ENCODE measurements around the gene CEP170B.

Gene CEP170B

GRCh38 chr14:104871145-104871655 is 6.1 kb downstream of the CEP170B start:
- no peaks in the 10 kb centered on the region for H3K9me3 ChIP-seq (ENCODE audit: control insufficient read depth in 1 of 2, low read length in 2 of 2)
- no peaks in the 10 kb centered on the region for H3K27me3 ChIP-seq (ENCODE audit: low read depth, low read length)
- H3K36me3 ChIP-seq (ENCODE audit: control insufficient read depth in 1 of 2, insufficient read depth in 2 of 2, low read length in 2 of 2): peaks cover 0 to 7% of the 10 kb centered on the region in 2 donors
- peaks cover 0 to 11% of the 10 kb centered on the region in 2 donors for H3K4me1 ChIP-seq (ENCODE audit: control insufficient read depth in 1 of 2, insufficient read depth in 2 of 2, low read length in 2 of 2)
- no peak overlapping the region for H3K27ac ChIP-seq (ENCODE audit: low read length)
- H3K4me3 ChIP-seq (ENCODE audit: low read depth in 1 of 2, low read length in 2 of 2): no peak overlapping the region

- Histone ChIP-seq H3K4me1 (ENCODE audit: control insufficient read depth in 1 of 2, insufficient read depth in 2 of 2, low read length in 2 of 2) (peaks cover 0 to 5% of the 10 kb centered on the region in 2 donors), H3K27me3 (ENCODE audit: low read depth, low read length) (no peaks in the 10 kb centered on the region), H3K27ac (ENCODE audit: low read length) (no peak overlapping the region), H3K9me3 (ENCODE audit: control insufficient read depth in 1 of 2, low read length in 2 of 2) (no peaks in the 10 kb centered on the region), H3K36me3 (ENCODE audit: control insufficient read depth in 1 of 2, insufficient read depth in 2 of 2, low read length in 2 of 2) (peaks cover 0 to 7% of the 10 kb centered on the region in 2 donors), H3K4me3 (ENCODE audit: low read depth in 1 of 2, low read length in 2 of 2) (no peak overlapping the region)
These were observed 6.8 kb downstream of the CEP170B start for GRCh38 chr14:104871656-104872468.

- Histone ChIP-seq H3K9me3 (ENCODE audit: control insufficient read depth in 1 of 2, low read length in 2 of 2) (no peaks in the 10 kb centered on the region), H3K4me3 (ENCODE audit: low read depth in 1 of 2, low read length in 2 of 2) (no peak overlapping the region), H3K27ac (ENCODE audit: low read length) (no peak overlapping the region)
These were observed 7.6 kb downstream of the CEP170B start for GRCh38 chr14:104872469-104873341.

GRCh38 chr14:104873380-104874055 is 8.4 kb downstream of the CEP170B start:
- Histone ChIP-seq H3K9me3 (ENCODE audit: control insufficient read depth in 1 of 2, low read length in 2 of 2) (no peaks in the 10 kb centered on the region), H3K4me1 (ENCODE audit: control insufficient read depth in 1 of 2, insufficient read depth in 2 of 2, low read length in 2 of 2) (peaks cover 0 to 2% of the 10 kb centered on the region in 2 donors), H3K36me3 (ENCODE audit: control insufficient read depth in 1 of 2, insufficient read depth in 2 of 2, low read length in 2 of 2) (peaks cover 0 to 14% of the 10 kb centered on the region in 2 donors), H3K27me3 (ENCODE audit: low read depth, low read length) (no peaks in the 10 kb centered on the region), H3K4me3 (ENCODE audit: low read depth in 1 of 2, low read length in 2 of 2) (no peak overlapping the region), H3K27ac (ENCODE audit: low read length) (no peak overlapping the region)

More at GRCh38 chr14:104872469-104873341, 7.6 kb downstream of the CEP170B start:
- H3K4me1 ChIP-seq (ENCODE audit: control insufficient read depth in 1 of 2, insufficient read depth in 2 of 2, low read length in 2 of 2): peaks cover 0 to 3% of the 10 kb centered on the region in 2 donors
- no peaks in the 10 kb centered on the region for H3K27me3 ChIP-seq (ENCODE audit: low read depth, low read length)
- peaks cover 0 to 7% of the 10 kb centered on the region in 2 donors for H3K36me3 ChIP-seq (ENCODE audit: control insufficient read depth in 1 of 2, insufficient read depth in 2 of 2, low read length in 2 of 2)

- H3K4me1 ChIP-seq (ENCODE audit: control insufficient read depth in 1 of 2, insufficient read depth in 2 of 2, low read length in 2 of 2): no peaks in the 10 kb centered on the region
- no peak overlapping the region for H3K27ac ChIP-seq (ENCODE audit: low read length)
- H3K4me3 ChIP-seq (ENCODE audit: low read depth in 1 of 2, low read length in 2 of 2): no peak overlapping the region
- no peaks in the 10 kb centered on the region for H3K9me3 ChIP-seq (ENCODE audit: control insufficient read depth in 1 of 2, low read length in 2 of 2)
- H3K27me3 ChIP-seq (ENCODE audit: low read depth, low read length): no peaks in the 10 kb centered on the region
- peaks cover 0 to 15% of the 10 kb centered on the region in 2 donors for H3K36me3 ChIP-seq (ENCODE audit: control insufficient read depth in 1 of 2, insufficient read depth in 2 of 2, low read length in 2 of 2)
These were observed 9.1 kb downstream of the CEP170B start for GRCh38 chr14:104874110-104874531.

GRCh38 chr14:104874571-104875411 is 9.7 kb downstream of the CEP170B start:
- Histone ChIP-seq H3K27me3 (ENCODE audit: low read depth, low read length) (no peaks in the 10 kb centered on the region), H3K4me1 (ENCODE audit: control insufficient read depth in 1 of 2, insufficient read depth in 2 of 2, low read length in 2 of 2) (no peaks in the 10 kb centered on the region), H3K4me3 (ENCODE audit: low read depth in 1 of 2, low read length in 2 of 2) (no peak overlapping the region), H3K27ac (ENCODE audit: low read length) (no peak overlapping the region), H3K9me3 (ENCODE audit: control insufficient read depth in 1 of 2, low read length in 2 of 2) (no peaks in the 10 kb centered on the region), H3K36me3 (ENCODE audit: control insufficient read depth in 1 of 2, insufficient read depth in 2 of 2, low read length in 2 of 2) (peaks cover 0 to 12% of the 10 kb centered on the region in 2 donors)

GRCh38 chr14:104875412-104875751 is 10.3 kb downstream of the CEP170B start:
- no peak overlapping the region for H3K4me3 ChIP-seq (ENCODE audit: low read depth in 1 of 2, low read length in 2 of 2)
- H3K27me3 ChIP-seq (ENCODE audit: low read depth, low read length): no peaks in the 10 kb centered on the region
- peaks cover under 1 to 18% of the 10 kb centered on the region in 2 donors for H3K36me3 ChIP-seq (ENCODE audit: control insufficient read depth in 1 of 2, insufficient read depth in 2 of 2, low read length in 2 of 2)
- H3K9me3 ChIP-seq (ENCODE audit: control insufficient read depth in 1 of 2, low read length in 2 of 2): no peaks in the 10 kb centered on the region
- no peak overlapping the region for H3K27ac ChIP-seq (ENCODE audit: low read length)
- no peaks in the 10 kb centered on the region for H3K4me1 ChIP-seq (ENCODE audit: control insufficient read depth in 1 of 2, insufficient read depth in 2 of 2, low read length in 2 of 2)

GRCh38 chr14:104875811-104876210 is 10.7 kb downstream of the CEP170B start:
- Histone ChIP-seq H3K27ac (ENCODE audit: low read length) (no peak overlapping the region), H3K36me3 (ENCODE audit: control insufficient read depth in 1 of 2, insufficient read depth in 2 of 2, low read length in 2 of 2) (peaks cover 5 to 22% of the 10 kb centered on the region in 2 donors), H3K27me3 (ENCODE audit: low read depth, low read length) (no peaks in the 10 kb centered on the region), H3K9me3 (ENCODE audit: control insufficient read depth in 1 of 2, low read length in 2 of 2) (no peaks in the 10 kb centered on the region), H3K4me1 (ENCODE audit: control insufficient read depth in 1 of 2, insufficient read depth in 2 of 2, low read length in 2 of 2) (no peaks in the 10 kb centered on the region), H3K4me3 (ENCODE audit: low read depth in 1 of 2, low read length in 2 of 2) (no peak overlapping the region)

- no peaks in the 10 kb centered on the region for H3K27me3 ChIP-seq (ENCODE audit: low read depth, low read length)
- H3K4me1 ChIP-seq (ENCODE audit: control insufficient read depth in 1 of 2, insufficient read depth in 2 of 2, low read length in 2 of 2): no peaks in the 10 kb centered on the region
- H3K36me3 ChIP-seq (ENCODE audit: control insufficient read depth in 1 of 2, insufficient read depth in 2 of 2, low read length in 2 of 2): peaks cover 7 to 24% of the 10 kb centered on the region in 2 donors
- no peaks in the 10 kb centered on the region for H3K9me3 ChIP-seq (ENCODE audit: control insufficient read depth in 1 of 2, low read length in 2 of 2)
- no peak overlapping the region for H3K4me3 ChIP-seq (ENCODE audit: low read depth in 1 of 2, low read length in 2 of 2)
- H3K27ac ChIP-seq (ENCODE audit: low read length): no peak overlapping the region
These were observed 11.2 kb downstream of the CEP170B start for GRCh38 chr14:104876251-104876699.

GRCh38 chr14:104877066-104877805 is 12.2 kb downstream of the CEP170B start:
- Histone ChIP-seq H3K36me3 (ENCODE audit: control insufficient read depth in 1 of 2, insufficient read depth in 2 of 2, low read length in 2 of 2) (peaks cover 7 to 28% of the 10 kb centered on the region in 2 donors), H3K9me3 (ENCODE audit: control insufficient read depth in 1 of 2, low read length in 2 of 2) (no peaks in the 10 kb centered on the region)

More at GRCh38 chr14:104877066-104877805, 12.2 kb downstream of the CEP170B start:
- H3K4me1 ChIP-seq (ENCODE audit: control insufficient read depth in 1 of 2, insufficient read depth in 2 of 2, low read length in 2 of 2): no peaks in the 10 kb centered on the region
- no peak overlapping the region for H3K4me3 ChIP-seq (ENCODE audit: low read depth in 1 of 2, low read length in 2 of 2)
- H3K27me3 ChIP-seq (ENCODE audit: low read depth, low read length): no peaks in the 10 kb centered on the region
- no peak overlapping the region for H3K27ac ChIP-seq (ENCODE audit: low read length)
